Measurements from ENCODE around the gene PCGF3.

The PCGF3 gene

DNA sequence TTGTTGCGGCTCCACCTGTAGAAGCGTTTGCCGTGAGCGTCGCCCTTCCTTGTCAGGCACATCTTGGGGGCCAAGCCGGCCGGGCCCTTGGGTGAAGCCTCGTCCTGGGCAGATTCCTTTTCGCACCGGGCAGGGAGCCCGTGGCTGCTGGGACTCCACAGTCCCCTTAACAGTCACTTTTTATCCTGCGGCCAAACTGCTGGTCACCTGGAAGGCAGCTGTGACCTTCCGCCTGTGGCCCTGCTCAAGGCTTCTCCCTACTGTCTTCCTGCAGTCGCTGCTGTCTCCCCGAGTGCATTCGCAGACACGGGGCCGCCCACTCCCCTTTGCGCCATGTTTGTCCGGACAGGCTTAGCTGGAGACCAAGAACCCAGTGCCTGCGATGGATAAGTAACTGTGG is 55.0 kb downstream of the PCGF3 start:
- Mint-ChIP-seq H3K4me1 (ENCODE audit: low read depth) (peaks cover 18% of the 10 kb centered on the region), H3K27ac (peak overlapping the region; percentile 59), H3K27me3 (no peaks in the 10 kb centered on the region)

DNA sequence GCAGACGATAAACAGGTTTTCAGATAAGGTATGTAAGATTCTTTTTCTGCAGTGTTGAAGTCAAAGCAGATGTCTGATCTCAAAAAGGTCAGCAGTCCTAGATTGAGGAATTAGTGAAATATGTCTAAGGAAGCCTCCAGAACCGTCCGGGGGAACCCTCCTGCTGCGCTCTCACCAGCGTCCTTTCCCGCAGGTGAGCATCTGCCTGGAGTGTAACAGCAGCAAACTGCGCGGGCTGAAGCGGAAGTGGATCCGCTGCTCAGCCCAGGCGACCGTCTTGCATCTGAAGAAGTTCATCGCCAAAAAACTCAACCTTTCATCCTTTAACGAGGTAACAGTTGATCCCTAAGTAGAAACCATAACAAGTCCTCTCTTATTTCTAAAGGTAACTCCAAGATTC is 55.5 kb downstream of the PCGF3 start:
- Mint-ChIP-seq H3K4me1 (ENCODE audit: low read depth) (peaks cover 19% of the 10 kb centered on the region), H3K4me3 (no peak overlapping the region), H3K9me3 (no peaks in the 10 kb centered on the region), H3K36me3 (ENCODE audit: low read depth) (peaks cover 26% of the 10 kb centered on the region), H3K27me3 (no peaks in the 10 kb centered on the region), H3K27ac (no peak overlapping the region)

More for the DNA sequence above, 55.0 kb downstream of the PCGF3 start:
- H3K9me3 Mint-ChIP-seq = no peaks in the 10 kb centered on the region
- peaks cover 23% of the 10 kb centered on the region for H3K36me3 Mint-ChIP-seq (ENCODE audit: low read depth)
- H3K4me3 Mint-ChIP-seq = no peak overlapping the region

DNA sequence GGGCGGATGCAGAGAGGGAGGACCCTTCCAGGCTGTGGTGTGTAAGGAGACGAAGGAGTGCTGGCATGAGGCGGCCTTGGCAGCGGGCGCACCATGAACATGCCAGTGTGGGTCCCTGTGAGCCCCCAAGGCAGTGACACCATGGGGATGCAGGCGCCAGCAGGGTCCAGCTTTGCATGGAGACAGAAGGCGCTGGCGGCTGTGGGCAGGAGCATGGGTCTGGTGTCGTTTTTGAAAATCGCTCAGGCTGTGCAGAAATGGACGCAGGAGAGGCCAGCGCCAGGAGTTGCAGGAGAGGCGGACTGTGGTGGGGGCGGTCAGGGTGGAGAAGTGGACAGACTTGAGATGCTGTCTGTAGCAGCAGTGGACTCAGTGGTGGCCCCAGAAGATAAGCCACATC is 56.1 kb downstream of the PCGF3 start:
- Mint-ChIP-seq H3K36me3 (ENCODE audit: low read depth) (peaks cover 32% of the 10 kb centered on the region), H3K27ac (no peak overlapping the region), H3K9me3 (no peaks in the 10 kb centered on the region)

DNA sequence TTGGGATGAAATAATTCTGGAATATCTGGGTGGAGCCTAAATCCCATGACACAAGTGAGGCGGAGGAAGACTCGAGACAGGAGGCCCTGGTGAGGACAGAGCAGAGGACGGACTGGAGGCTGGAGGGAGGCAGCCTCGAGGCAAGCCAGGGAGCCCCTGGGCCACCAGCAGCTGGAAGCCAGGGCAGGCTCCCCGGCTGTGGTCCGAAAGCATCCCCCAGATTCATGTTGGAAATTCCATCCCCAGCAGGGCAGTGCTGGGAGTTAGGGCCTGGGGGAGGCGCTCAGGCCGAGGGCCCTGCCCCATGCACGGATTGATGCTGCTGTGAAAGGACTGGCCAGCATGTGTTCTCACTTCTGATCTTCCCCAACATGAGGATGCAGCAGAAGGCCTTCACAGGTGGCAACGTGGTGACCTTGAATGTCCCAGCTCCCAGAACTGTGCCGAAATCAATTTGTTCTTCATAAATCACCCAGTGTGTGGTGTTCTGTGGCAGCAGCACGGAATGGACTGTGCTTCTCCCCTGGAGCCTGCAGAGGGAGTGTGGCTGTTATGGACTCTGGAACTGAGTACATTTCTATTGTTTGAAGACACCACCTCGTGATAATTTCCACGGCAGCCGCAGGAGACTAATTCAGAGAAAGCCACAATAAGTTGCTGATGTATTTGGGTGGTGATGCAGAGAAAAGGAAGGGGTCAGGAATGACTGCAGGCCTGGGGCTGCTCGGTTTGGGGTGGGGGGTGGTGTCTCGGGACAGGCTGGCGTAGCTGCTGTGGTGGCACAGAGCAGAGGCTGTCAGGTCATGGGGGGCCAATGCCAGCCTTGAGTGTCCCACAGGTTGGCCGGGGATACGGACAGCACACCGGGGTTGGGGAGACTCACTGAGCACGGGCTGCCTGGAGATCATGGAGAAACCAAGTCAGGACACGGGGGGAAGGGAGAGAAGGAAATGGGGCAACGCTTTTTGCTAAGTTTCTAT is 56.9 kb downstream of the PCGF3 start:
- peaks cover 38% of the 10 kb centered on the region for H3K36me3 Mint-ChIP-seq (ENCODE audit: low read depth)
- H3K4me3 Mint-ChIP-seq = no peak overlapping the region
- peak overlapping the region; percentile 38 for H3K27ac Mint-ChIP-seq
- H3K27me3 Mint-ChIP-seq = no peaks in the 10 kb centered on the region
- H3K9me3 Mint-ChIP-seq = no peaks in the 10 kb centered on the region
- peaks cover 22% of the 10 kb centered on the region for H3K4me1 Mint-ChIP-seq (ENCODE audit: low read depth)

More for the DNA sequence above, 56.1 kb downstream of the PCGF3 start:
- no peaks in the 10 kb centered on the region for H3K27me3 Mint-ChIP-seq
- peaks cover 22% of the 10 kb centered on the region for H3K4me1 Mint-ChIP-seq (ENCODE audit: low read depth)
- no peak overlapping the region for H3K4me3 Mint-ChIP-seq

DNA sequence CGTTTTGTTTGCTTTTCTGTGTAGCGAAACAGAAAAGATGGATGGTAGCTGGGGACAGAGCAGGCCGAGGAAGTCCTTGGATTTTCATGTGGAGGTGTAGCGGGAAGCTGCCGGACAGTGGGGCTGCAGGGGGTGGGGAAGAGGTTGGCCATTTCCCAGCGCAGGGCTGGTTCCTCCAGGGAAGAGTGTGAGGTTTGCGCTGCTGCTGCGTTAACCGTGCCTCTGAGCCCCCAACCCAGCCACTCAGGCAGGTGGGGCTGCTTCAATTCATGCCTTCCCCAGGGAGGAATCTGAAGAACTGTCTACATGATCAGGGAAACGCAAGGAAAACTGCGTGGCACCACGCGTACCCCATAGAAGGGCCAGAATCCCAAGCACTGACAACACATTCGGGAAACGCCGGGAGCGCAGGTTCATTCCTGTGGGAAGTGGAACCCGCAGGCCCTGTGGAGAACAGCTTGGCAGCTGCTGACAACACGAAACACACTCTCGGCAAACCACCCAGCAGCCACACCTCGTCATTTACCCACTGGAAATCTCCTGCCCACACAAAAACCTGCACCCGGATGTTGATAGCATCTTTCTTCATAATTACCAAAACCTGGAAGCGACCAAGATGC is 57.7 kb downstream of the PCGF3 start:
- peaks cover 22% of the 10 kb centered on the region for H3K4me1 Mint-ChIP-seq (ENCODE audit: low read depth)
- no peak overlapping the region for H3K4me3 Mint-ChIP-seq
- H3K27ac Mint-ChIP-seq = peak overlapping the region; percentile 31
- H3K9me3 Mint-ChIP-seq = no peaks in the 10 kb centered on the region
- H3K36me3 Mint-ChIP-seq (ENCODE audit: low read depth) = peaks cover 46% of the 10 kb centered on the region
- no peaks in the 10 kb centered on the region for H3K27me3 Mint-ChIP-seq

DNA sequence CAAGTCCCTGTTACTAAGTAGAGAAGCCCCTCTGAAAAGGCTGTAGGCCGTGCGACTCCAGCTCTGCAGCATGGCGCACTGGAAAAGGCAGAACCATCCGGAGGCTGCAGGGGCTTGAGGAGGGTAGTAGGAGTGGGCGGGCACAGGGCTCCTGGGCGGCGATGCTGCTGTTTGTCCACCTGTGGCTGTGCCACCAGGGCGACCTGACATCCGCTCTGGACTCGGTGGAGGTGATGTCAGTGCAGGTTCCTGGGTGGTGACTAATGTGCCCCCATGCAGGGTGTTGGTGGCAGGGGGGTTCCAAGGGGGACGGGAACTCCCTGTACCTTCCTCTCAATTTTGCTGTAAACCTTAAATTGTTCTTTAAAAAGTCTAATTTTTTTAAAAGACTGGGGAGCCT is 58.3 kb downstream of the PCGF3 start:
- Mint-ChIP-seq H3K9me3 (no peaks in the 10 kb centered on the region), H3K27ac (no peak overlapping the region), H3K4me3 (no peak overlapping the region), H3K36me3 (ENCODE audit: low read depth) (peaks cover 46% of the 10 kb centered on the region), H3K4me1 (ENCODE audit: low read depth) (peaks cover 22% of the 10 kb centered on the region), H3K27me3 (no peaks in the 10 kb centered on the region)

DNA sequence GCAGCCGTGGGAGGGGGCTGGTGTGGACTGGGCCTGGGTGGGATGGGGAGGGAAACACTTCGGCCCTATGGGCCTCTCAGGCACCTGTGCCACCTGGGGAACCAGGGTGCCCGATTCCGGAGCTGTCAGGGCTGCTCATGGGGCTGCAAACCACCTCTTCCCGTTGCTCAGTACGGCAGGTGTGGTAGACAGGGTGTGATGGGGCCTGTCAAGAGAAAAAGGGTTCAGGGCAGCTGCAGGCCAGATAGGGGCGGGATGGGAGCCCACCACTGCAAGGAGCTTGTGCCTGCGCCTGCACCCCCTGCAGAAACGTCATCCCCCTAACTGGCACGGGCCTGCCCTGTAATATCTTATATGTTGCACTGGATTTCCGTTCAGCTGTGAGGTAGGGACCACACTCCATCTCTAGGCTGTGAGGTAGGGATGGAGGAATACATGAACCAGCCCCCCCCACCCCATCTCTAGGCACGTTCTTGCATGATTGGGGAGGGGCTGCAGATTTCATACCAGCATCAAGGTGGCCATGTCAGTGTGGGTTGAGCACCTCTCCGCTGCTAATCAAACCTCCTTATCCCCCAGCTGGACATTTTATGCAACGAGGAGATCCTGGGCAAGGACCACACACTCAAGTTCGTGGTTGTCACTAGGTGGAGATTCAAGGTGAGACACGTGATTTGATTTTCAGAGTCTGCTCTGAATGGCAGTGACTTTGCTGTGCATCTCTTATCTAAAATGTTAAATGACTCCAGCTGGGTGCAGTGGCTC is 59.0 kb downstream of the PCGF3 start:
- Mint-ChIP-seq H3K36me3 (ENCODE audit: low read depth) (peaks cover 50% of the 10 kb centered on the region), H3K9me3 (no peaks in the 10 kb centered on the region), H3K27me3 (no peaks in the 10 kb centered on the region), H3K27ac (no peak overlapping the region), H3K4me3 (no peak overlapping the region), H3K4me1 (ENCODE audit: low read depth) (peaks cover 26% of the 10 kb centered on the region)

DNA sequence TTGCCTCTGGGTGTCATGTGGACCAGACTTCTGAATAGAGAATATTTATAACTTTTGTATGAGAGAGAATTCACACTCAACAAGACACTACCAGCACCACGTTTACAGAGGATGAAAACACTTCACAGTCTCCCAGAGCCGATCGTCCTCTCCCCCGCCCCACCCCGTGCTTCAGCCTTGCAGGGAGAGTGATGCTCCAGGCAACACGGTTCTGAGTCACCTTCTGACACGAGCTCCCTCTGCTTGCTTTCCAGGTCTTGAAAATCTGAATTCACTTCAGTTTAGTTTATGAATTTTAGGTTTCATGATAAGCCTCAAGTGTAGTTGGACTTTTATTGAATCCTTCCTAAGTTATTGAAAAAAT is 60.5 kb downstream of the PCGF3 start:
- H3K36me3 Mint-ChIP-seq (ENCODE audit: low read depth) = peaks cover 52% of the 10 kb centered on the region
- H3K4me3 Mint-ChIP-seq = no peak overlapping the region
- H3K9me3 Mint-ChIP-seq = no peaks in the 10 kb centered on the region
- H3K4me1 Mint-ChIP-seq (ENCODE audit: low read depth) = peaks cover 23% of the 10 kb centered on the region
- H3K27ac Mint-ChIP-seq = no peak overlapping the region
- no peaks in the 10 kb centered on the region for H3K27me3 Mint-ChIP-seq

DNA sequence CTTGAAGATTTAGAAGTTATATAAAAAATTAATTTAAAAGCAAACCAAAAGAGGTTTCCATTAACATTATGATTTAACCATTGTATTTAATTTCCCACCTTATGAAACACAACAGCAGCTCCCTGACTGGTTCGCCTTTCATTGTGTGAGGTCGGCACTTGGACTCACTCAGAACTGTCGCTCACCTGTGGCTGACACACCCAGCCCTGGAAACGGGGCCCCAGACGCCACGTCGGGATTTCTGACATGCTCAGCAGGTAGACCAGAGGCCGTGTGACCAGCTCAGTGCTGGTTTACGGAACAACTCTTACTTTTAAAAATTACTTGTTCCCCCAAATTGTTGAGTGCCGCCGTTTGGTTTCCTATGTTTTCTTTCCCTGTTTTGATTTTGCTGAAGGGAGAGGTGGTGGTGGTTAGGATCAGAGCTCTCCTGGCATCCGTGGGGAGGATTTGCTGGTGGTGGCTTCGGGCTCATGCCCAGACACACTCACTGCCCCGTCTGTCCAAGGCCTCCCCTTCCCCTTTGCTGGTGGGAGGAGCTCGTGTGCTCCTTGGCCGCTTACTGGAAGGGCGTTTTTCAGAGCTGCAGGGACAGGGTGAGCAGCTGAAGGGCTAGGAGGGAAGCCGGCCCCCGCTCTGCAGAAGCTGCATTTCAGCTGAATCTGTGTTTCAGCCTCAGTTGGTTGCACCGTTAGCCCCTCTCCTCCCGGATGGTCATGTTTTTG is 61.1 kb downstream of the PCGF3 start:
- Mint-ChIP-seq H3K27ac (peak overlapping the region; percentile 65), H3K36me3 (ENCODE audit: low read depth) (peaks cover 54% of the 10 kb centered on the region), H3K9me3 (no peaks in the 10 kb centered on the region), H3K27me3 (no peaks in the 10 kb centered on the region), H3K4me1 (ENCODE audit: low read depth) (peaks cover 18% of the 10 kb centered on the region), H3K4me3 (no peak overlapping the region)

DNA sequence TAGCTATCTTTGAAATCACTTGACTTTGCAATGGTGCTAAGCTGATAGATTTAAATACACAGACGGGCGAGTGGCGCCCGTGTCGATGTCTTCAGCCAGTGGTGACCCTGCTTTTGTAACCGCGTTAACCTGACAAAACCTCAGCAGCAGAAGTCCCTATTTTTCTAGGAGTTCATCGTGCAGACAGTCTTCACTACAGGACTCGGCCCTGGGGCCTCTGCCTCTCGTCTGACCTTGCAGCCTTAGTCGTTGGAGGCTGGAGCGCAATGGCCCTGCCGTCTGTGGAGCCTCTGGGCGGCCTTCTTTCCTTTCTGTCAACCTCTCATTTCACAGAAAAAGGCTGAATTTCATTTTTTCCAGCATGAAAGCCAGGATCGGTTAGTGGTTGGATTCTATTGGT is 62.4 kb downstream of the PCGF3 start:
- no peak overlapping the region for H3K4me3 Mint-ChIP-seq
- no peak overlapping the region for H3K27ac Mint-ChIP-seq
- no peaks in the 10 kb centered on the region for H3K9me3 Mint-ChIP-seq
- peaks cover 52% of the 10 kb centered on the region for H3K36me3 Mint-ChIP-seq (ENCODE audit: low read depth)
- peaks cover 18% of the 10 kb centered on the region for H3K4me1 Mint-ChIP-seq (ENCODE audit: low read depth)
- no peaks in the 10 kb centered on the region for H3K27me3 Mint-ChIP-seq

DNA sequence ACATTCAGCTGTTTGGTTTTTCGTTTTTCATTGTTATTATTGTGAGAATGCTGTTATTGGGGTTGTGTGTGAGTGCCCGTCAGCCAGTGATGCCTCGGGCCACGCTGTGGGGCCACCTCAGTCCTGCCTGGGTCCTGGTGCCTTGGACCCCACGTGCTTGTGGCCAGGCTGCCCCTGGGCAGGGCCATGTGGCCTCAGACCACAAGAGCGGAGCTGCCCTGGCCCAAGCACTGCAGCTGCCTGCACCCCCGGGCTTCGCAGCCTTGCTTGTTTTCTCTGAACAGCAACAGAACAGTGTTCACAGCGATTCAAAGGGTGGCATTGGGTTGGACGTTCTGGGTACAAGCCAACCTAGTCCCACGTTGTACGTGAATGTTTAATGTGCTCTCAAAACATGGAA is 63.4 kb downstream of the PCGF3 start:
- no peak overlapping the region for H3K27ac Mint-ChIP-seq
- no peaks in the 10 kb centered on the region for H3K9me3 Mint-ChIP-seq
- H3K4me1 Mint-ChIP-seq (ENCODE audit: low read depth) = peaks cover 22% of the 10 kb centered on the region
- H3K27me3 Mint-ChIP-seq = no peaks in the 10 kb centered on the region
- peaks cover 55% of the 10 kb centered on the region for H3K36me3 Mint-ChIP-seq (ENCODE audit: low read depth)
- no peak overlapping the region for H3K4me3 Mint-ChIP-seq

DNA sequence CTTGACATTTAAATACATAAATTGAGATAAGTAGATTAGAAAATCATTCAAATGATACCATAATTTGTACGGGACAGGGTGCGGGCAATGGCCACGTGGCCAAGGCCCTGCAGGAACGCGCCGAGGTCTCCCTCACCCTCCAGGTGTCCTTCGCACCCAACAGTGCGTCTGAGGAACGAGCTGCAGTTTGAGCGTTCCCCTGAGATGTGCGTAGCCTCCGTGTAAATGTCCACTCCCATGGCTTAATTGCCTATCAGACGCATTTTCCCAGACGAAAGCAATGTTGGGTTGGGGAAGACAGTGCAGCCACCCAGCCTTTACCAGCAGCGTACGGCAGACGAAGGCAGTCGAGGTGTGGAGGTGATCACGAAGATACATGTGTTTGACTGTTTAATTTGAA is 63.9 kb downstream of the PCGF3 start:
- Mint-ChIP-seq H3K4me3 (no peak overlapping the region), H3K36me3 (ENCODE audit: low read depth) (peaks cover 60% of the 10 kb centered on the region), H3K27ac (peak overlapping the region; percentile 16)

DNA sequence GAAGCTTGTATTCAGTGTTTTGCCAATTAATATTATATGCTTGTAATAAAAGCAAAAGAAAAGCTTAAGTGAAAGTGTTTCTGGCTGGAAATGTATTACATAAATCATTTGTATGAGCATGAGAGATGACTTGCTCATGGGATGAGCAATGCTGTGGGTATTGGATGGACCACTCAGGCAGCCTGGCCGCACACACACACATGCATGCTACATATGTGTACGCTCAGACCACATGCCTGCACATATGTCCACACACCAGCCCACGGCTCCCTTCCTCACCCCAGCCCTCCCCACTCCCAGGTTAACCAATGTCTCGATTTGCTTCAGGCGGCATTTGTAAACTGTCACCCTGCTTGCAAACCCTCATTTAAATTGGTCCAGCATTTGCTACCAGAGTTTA is 64.4 kb downstream of the PCGF3 start:
- no peak overlapping the region for H3K4me3 Mint-ChIP-seq
- H3K9me3 Mint-ChIP-seq = no peaks in the 10 kb centered on the region
- H3K27me3 Mint-ChIP-seq = no peaks in the 10 kb centered on the region
- H3K36me3 Mint-ChIP-seq (ENCODE audit: low read depth) = peaks cover 61% of the 10 kb centered on the region
- H3K27ac Mint-ChIP-seq = no peak overlapping the region
- H3K4me1 Mint-ChIP-seq (ENCODE audit: low read depth) = peaks cover 28% of the 10 kb centered on the region

More for the DNA sequence above, 63.9 kb downstream of the PCGF3 start:
- no peaks in the 10 kb centered on the region for H3K27me3 Mint-ChIP-seq
- H3K4me1 Mint-ChIP-seq (ENCODE audit: low read depth) = peaks cover 27% of the 10 kb centered on the region
- H3K9me3 Mint-ChIP-seq = no peaks in the 10 kb centered on the region

DNA sequence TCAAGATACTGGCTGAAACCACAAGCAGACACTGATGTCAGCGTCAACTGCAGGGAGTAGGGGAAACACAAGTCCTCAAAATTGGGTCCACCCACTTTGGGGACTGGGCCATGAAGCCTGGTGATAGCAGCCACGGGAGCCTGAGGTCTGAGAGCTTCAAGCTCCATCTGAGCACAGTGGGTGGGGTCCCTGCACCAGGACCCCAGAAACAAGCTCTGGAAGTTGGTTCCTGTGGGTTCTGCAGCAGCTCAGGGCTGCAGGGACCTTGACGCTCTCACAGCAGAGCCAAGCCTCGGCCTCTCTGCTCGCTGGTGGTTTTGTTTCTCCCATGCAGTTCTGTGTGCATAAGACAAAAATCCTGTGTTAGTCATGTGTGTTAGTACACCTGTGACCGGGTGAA is 65.8 kb downstream of the PCGF3 start:
- Mint-ChIP-seq H3K27ac (no peak overlapping the region), H3K4me1 (ENCODE audit: low read depth) (peaks cover 37% of the 10 kb centered on the region), H3K36me3 (ENCODE audit: low read depth) (peaks cover 63% of the 10 kb centered on the region), H3K9me3 (no peaks in the 10 kb centered on the region), H3K27me3 (no peaks in the 10 kb centered on the region), H3K4me3 (no peak overlapping the region)
